WTC11 (cell line): Measurements from ENCODE around the gene GTF3C6. TPM values are rescaled to one million over a fixed set of nuclear protein-coding genes. Genes with fewer than 3 reads are reported as not detected.
"Not testable (repeated sequence)": the region's sequence is repeated elsewhere in the genome, so short reads cannot be mapped to it uniquely, and the experiment has no call there.

Experiments used
- ATAC-seq: fragments of 200-7000 bp; cut with Tn5 transposase; 2 replicates; pipeline ENCODE4 v1.10.0; 2021; ENCODE audit warnings: mild to moderate bottlenecking, moderate library complexity
- CTCF ChIA-PET: fragments of 300-600 bp; sonication (Branson Sonifier 250); formaldehyde crosslinking; loops from one replicate; lab custom pipeline; 2021; ENCODE audit warnings: antibody characterized with exemption; lab: Charles Lee
- POLR2A ChIA-PET: fragments of 350-600 bp; sonication (Branson Sonifier 250); formaldehyde crosslinking; loops from one replicate; lab custom pipeline; 2021; ENCODE audit warnings: antibody characterized with exemption; lab: Charles Lee
- DNase-seq: peaks from one replicate; pipeline ENCODE4 v3.0.0; 2021; ENCODE audit warnings: low spot score
- H3K27ac Mint-ChIP-seq: 2 replicates; pipeline ENCODE4 v1.8.0; 2021; ENCODE audit warnings: mixed read lengths
- H3K27me3 Mint-ChIP-seq: 2 replicates; pipeline ENCODE4 v1.8.0; 2021; ENCODE audit warnings: low read depth, mild to moderate bottlenecking, moderate library complexity, mixed read lengths
- H3K36me3 Mint-ChIP-seq: 2 replicates; pipeline ENCODE4 v1.8.0; 2021; ENCODE audit warnings: mixed read lengths
- H3K4me1 Mint-ChIP-seq: 2 replicates; pipeline ENCODE4 v1.8.0; 2022; ENCODE audit warnings: mixed read lengths
- H3K4me3 Mint-ChIP-seq: 2 replicates; pipeline ENCODE4 v1.8.0; 2021; ENCODE audit warnings: mild to moderate bottlenecking, moderate library complexity, mixed read lengths
- H3K9me3 Mint-ChIP-seq: 2 replicates; pipeline ENCODE4 v1.8.0; 2021; ENCODE audit warnings: mixed read lengths
- ETV6 ChIP-seq: sonication (generic); formaldehyde crosslinking; IDR thresholded peaks from 2 replicates; pipeline ENCODE4 v1.8.1; 2022; ENCODE audit warnings: mild to moderate bottlenecking, missing genetic modification reagents
- GTF2I ChIP-seq: fragments of 250-450 bp; sonication (Bioruptor Pico); conservative IDR thresholded peaks from 2 replicates; pipeline ENCODE4 v1.4.0; 2021; ENCODE audit warnings: mild to moderate bottlenecking
- HMGXB4 ChIP-seq: sonication (generic); formaldehyde crosslinking; IDR thresholded peaks from 2 replicates; pipeline ENCODE4 v1.8.1; 2023; ENCODE audit warnings: mild to moderate bottlenecking, moderate library complexity, missing genetic modification reagents
- NFYB ChIP-seq: sonication (generic); formaldehyde crosslinking; conservative IDR thresholded peaks from 2 replicates; pipeline ENCODE4 v1.8.0; 2022; ENCODE audit warnings: low read depth, missing genetic modification reagents
- SP1 ChIP-seq: sonication (generic); formaldehyde crosslinking; conservative IDR thresholded peaks from 2 replicates; pipeline ENCODE4 v1.8.1; 2022; ENCODE audit warnings: missing genetic modification reagents
- ZMAT4 ChIP-seq: fragments of 250-450 bp; sonication (Bioruptor Pico); IDR thresholded peaks from 2 replicates; pipeline ENCODE4 v1.9.0; 2021; ENCODE audit warnings: mild to moderate bottlenecking
- ZNF121 ChIP-seq: sonication (generic); formaldehyde crosslinking; IDR thresholded peaks from 2 replicates; pipeline ENCODE4 v1.8.0; 2023; ENCODE audit warnings: missing genetic modification reagents
- ZNF219 ChIP-seq: sonication (generic); formaldehyde crosslinking; IDR thresholded peaks from 2 replicates; pipeline ENCODE4 v1.8.0; 2023; ENCODE audit warnings: missing genetic modification reagents, mild to moderate bottlenecking, borderline replicate concordance
- ZNF396 ChIP-seq: fragments of 250-450 bp; sonication (Bioruptor Pico); IDR thresholded peaks from 2 replicates; pipeline ENCODE4 v1.8.0; 2021; ENCODE audit warnings: mild to moderate bottlenecking, moderate library complexity, borderline replicate concordance
- ZNF671 ChIP-seq: fragments of 250-450 bp; sonication (Bioruptor Pico); IDR thresholded peaks from 2 replicates; pipeline ENCODE4 v1.8.0; 2021; ENCODE audit warnings: mild to moderate bottlenecking
- total RNA-seq: library from RNA; stranded (reverse); gene quantifications from 3 replicates; pipeline ENCODE4 v1.2.3, GENCODE V29; 2021
- TF ChIP-seq, protein P1 (sequence below): sonication (generic); formaldehyde crosslinking; IDR thresholded peaks from 2 replicates; pipeline ENCODE4 v1.8.0; 2023; ENCODE audit warnings: mild to moderate bottlenecking, missing genetic modification reagents
- TF ChIP-seq, protein P2 (sequence below): sonication (generic); formaldehyde crosslinking; IDR thresholded peaks from 2 replicates; pipeline ENCODE4 v1.8.1; 2022; ENCODE audit warnings: low read depth, missing genetic modification reagents, borderline replicate concordance
- TF ChIP-seq, protein P3 (sequence below): fragments of 250-450 bp; sonication (Bioruptor Pico); IDR thresholded peaks from 2 replicates; pipeline ENCODE4 v2.1.2; 2022; ENCODE audit warnings: mild to moderate bottlenecking, moderate library complexity

The GTF3C6 gene
- total RNA-seq, 1 experiment from 2014 or later: 69.0 TPM

DNA sequence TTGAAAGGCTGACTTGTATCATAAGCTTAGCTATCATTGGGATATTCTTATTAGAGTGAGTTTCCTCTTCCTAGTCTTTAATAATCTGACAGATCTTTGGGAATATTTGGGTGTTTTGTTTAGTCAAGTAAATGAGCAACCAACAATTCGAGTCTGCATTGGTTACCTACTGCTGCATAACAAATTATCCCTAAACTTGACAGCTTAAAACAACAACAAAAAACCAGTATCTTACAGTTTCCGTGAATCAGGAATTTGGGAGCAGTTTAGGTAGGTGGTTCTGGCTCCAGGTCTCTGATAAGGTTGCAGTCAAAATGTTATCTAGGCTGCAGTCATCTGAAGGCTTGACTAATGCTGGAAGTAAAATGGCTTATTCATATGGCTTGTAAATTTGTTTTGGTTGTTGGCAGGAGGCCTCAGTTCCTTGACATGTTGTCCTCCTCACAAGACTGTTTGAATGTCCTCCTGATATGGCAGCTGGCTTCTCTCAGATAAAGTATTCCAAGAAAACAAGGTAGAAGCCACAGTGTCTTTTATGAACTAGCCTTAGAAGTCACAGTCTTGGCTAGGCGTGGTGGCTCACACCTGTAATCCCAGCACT lies 7.2 kb downstream of the GTF3C6 start (continued):
- TF ChIP-seq, protein P1, sequence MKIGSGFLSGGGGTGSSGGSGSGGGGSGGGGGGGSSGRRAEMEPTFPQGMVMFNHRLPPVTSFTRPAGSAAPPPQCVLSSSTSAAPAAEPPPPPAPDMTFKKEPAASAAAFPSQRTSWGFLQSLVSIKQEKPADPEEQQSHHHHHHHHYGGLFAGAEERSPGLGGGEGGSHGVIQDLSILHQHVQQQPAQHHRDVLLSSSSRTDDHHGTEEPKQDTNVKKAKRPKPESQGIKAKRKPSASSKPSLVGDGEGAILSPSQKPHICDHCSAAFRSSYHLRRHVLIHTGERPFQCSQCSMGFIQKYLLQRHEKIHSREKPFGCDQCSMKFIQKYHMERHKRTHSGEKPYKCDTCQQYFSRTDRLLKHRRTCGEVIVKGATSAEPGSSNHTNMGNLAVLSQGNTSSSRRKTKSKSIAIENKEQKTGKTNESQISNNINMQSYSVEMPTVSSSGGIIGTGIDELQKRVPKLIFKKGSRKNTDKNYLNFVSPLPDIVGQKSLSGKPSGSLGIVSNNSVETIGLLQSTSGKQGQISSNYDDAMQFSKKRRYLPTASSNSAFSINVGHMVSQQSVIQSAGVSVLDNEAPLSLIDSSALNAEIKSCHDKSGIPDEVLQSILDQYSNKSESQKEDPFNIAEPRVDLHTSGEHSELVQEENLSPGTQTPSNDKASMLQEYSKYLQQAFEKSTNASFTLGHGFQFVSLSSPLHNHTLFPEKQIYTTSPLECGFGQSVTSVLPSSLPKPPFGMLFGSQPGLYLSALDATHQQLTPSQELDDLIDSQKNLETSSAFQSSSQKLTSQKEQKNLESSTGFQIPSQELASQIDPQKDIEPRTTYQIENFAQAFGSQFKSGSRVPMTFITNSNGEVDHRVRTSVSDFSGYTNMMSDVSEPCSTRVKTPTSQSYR: no peak

DNA sequence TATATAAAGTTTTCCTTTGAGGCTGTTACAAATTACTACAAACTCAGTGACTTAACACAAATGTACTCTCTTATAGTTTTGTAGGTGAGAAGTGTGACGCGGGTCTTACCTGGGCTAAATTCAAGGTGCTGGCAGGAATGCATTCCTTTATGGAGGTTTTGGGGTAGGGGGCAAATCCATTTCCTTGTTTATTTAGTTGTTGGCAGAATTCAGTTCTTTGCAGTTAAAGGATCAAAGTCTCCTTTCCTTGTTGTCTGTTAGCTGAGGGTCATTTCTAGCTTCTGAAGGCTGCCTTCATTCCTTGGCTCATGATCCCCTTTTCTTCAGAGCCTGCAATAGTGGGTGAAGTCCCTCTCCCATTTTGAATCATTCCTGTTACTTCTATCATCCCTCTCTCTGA lies 10.2 kb downstream of the GTF3C6 start:
- peaks cover 40% of the 10 kb centered on the region for H3K36me3 Mint-ChIP-seq
- H3K27ac Mint-ChIP-seq: 0 out of 2 replicates have a peak overlapping the region, but pooled peaks have one; percentile 18
- CTCF ChIA-PET, H3K4me3 Mint-ChIP-seq, H3K27me3 Mint-ChIP-seq, H3K4me1 Mint-ChIP-seq, H3K9me3 Mint-ChIP-seq, DNase-seq, ATAC-seq: not testable (repeated sequence)
- POLR2A ChIA-PET: interaction anchor here (0.6 to 1.5 kb wide), 2 partner anchors 10 to 24 kb away, joined by 3 to 4 read pairs; partner anchors contain the start of gene GTF3C6

DNA sequence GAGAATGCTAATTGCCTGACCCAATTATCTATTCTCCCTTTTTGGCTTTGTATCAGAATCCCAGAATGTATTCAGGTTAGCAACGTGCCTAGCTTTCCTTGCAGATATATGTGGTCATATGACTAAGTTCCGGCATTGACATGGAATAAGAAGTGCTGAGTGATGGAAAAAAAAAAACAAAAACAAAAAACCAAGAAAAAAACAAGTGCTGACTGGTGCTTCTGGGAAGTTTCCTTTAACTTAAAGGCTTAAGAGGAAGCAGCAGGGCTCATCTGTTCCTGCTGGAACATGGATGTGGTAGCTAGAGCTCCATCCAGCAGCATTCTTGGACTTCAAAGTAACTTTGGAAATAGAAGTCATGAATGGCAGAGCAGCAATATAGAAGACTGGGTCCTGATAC lies 13.0 kb downstream of the GTF3C6 start:
- Mint-ChIP-seq H3K36me3 (peaks cover 21% of the 10 kb centered on the region), H3K27ac (no peak overlapping the region), H3K4me3 (no peak overlapping the region)

More for the DNA sequence above, 13.0 kb downstream of the GTF3C6 start:
- CTCF ChIA-PET: no interaction called here
- TF ChIP-seq ZMAT4 (CRISPR knock-in tag) (no peak), GTF2I (CRISPR knock-in tag) (no peak), HMGXB4 (CRISPR knock-in tag) (no peak), ZNF671 (CRISPR knock-in tag) (no peak), ZNF219 (no peak), ETV6 (CRISPR knock-in tag) (no peak), NFYB (CRISPR knock-in tag) (no peak), SP1 (CRISPR knock-in tag) (no peak), ZNF121 (no peak), ZNF396 (CRISPR knock-in tag) (no peak)
- TF ChIP-seq, protein P2, sequence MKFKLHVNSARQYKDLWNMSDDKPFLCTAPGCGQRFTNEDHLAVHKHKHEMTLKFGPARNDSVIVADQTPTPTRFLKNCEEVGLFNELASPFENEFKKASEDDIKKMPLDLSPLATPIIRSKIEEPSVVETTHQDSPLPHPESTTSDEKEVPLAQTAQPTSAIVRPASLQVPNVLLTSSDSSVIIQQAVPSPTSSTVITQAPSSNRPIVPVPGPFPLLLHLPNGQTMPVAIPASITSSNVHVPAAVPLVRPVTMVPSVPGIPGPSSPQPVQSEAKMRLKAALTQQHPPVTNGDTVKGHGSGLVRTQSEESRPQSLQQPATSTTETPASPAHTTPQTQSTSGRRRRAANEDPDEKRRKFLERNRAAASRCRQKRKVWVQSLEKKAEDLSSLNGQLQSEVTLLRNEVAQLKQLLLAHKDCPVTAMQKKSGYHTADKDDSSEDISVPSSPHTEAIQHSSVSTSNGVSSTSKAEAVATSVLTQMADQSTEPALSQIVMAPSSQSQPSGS (CRISPR knock-in tag): no peak
- TF ChIP-seq, protein P3, sequence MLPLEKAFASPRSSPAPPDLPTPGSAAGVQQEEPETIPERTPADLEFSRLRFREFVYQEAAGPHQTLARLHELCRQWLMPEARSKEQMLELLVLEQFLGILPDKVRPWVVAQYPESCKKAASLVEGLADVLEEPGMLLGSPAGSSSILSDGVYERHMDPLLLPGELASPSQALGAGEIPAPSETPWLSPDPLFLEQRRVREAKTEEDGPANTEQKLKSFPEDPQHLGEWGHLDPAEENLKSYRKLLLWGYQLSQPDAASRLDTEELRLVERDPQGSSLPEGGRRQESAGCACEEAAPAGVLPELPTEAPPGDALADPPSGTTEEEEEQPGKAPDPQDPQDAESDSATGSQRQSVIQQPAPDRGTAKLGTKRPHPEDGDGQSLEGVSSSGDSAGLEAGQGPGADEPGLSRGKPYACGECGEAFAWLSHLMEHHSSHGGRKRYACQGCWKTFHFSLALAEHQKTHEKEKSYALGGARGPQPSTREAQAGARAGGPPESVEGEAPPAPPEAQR (CRISPR knock-in tag): no peak
- Mint-ChIP-seq H3K4me1 (no peaks in the 10 kb centered on the region), H3K27me3 (no peaks in the 10 kb centered on the region), H3K9me3 (no peaks in the 10 kb centered on the region)
- DNase-seq (no peak), ATAC-seq (no peak)
- POLR2A ChIA-PET: no interaction called here
